GM21390 (cell line): ENCODE measurements around the gene CNTN4.
A peak's percentile ranks its signal among the peaks of the same experiment; 100 is the strongest.

Source experiments
- ATAC-seq: cut with Tn5 transposase; IDR thresholded peaks from one replicate; pipeline ENCODE4 v1.9.1; 2021; ENCODE audit not compliant: unreplicated experiment

Gene CNTN4

DNA sequence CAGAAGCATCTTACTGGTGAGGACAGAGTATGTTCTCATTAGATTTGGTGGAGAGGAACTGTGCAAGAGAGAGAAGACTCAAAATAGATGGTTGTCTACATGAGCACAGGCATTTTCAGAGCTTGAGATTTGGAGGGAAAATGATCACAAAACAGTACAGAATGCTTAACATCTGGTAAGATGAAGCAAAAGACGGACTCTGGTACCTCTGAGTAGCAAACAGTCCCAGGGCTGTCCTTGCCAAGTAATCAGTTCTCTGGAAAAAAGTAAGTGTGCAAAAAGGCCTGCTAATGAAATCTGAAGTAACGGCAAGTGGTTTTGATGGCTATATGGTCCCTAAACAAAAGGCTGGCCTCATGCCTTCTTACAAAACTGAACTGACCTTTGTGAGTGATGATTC lies 414.2 kb downstream of the CNTN4 start:
- ATAC-seq: no peak

DNA sequence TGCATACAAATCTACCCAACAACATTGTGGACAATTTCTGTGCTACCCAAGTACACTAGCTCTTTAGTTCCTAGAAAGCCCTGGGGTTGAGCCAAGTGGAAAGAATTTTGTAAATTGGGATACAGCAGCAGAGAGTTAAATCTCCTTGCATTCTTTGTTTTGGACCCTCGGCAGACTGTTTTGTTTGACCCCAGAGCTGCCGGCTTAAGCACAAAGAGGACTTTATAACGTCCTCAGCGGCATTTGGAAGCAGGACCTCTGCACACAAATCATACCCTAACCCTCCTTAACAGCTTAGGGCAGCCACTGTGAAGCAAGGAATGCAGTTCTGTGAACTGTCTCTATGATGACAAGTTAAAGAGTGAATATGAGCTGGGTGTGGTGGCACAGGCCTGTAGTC lies 415.3 kb downstream of the CNTN4 start:
- ATAC-seq: no peak

DNA sequence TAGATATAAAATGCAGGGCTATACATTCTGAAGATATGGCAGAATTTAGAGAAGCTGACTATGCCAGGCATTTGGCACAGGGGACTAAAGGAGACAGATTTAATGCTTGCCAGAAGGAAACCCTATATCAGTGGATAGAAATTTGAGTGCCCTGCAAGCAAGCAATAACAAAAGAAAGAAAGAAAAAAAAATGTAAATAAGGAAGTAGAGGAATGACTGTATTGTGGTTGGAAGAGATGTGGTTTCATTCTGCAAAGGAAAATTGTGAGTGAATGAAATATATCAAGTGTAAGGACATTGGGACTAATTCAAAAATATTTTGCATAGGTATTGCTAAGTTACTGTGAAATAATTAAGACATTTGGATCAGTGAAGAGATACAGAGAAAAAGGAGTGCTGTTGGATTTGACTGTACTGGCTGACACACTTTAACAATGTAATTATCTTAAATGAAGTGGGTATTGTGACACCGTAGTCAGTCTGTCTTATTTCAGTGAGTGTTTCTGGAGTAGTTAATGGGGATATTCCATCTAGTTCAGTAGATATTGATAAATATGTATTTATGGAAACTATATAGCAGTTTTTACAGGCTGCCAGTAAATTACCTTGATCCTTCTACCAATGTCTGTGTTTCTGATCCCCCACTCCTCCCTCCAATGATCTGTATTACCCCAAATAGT lies 418.2 kb downstream of the CNTN4 start:
- no peak for ATAC-seq

DNA sequence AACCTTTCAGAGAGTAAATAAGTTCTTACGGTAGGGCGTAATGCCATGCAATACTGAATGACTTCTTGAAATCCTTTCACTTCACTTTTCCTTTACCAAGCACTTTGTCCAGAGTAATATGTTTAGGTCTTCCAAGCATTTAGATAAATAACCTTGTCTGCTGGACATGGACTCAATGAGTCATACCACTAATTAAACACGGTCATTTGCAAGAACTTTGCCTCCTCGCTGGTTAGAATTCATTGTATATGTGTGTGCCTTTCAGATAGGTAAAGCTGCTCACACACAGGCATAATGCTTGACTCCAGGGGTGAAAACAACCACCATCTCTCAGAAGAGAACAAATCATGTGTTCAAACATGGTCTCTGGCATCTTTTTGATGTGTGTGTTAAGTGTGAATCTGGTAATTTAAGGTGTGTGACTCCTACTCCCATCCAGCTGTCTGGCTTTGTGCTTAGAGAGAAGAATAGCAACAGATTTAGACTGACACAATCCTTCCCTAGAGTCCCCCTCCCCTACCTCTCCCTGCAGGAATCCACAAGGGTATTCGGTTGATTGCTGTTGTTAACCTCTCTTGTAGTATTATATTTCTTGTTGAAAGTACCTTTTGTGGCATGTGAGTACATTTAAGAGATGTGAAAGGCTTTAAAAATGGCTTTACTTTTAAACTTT lies 419.0 kb downstream of the CNTN4 start:
- no peak for ATAC-seq

DNA sequence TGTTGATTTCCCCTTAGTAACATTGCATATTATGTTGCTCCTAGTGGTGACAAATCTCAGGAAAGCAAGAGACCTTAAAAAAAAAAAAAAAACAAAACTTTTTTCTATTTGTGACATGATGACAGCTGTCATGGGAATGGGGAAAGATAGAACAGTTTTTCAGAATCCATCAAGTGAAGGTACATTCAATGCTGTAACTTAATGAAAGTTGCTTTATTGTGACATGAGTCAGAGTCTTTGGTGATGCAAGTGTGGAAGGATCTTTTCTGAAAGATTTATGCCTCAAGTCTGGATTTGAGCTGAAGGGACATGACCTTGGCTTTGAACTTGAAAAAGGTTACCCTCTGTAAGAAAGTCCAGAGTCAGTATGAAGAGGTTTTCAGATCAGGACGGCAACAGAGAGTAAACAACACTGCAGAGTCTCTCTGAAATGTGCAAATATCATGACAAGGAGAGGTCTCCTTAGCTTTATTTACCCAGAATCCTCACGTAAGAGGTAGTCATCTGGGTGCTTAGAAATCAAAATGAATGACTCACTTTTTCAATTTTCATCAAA lies 424.7 kb downstream of the CNTN4 start:
- ATAC-seq: no peak

DNA sequence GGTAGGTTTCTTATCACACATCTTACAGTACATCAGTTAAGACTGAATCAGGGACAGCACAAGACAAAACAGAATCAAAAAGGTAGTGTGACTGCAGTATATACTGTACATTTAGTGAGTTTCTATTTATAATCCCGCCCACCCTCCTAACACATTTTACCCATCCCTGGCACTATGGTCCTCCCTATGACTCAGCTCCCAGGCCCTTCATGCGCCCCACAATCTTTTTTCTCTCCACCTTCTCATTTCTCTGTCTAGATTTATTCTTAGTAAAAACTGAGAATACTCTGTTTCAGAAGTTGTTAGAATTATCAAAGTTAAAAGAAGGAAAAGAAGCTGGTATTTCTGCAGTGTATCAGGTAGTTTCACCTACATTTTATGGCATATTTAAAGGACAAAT lies 427.3 kb downstream of the CNTN4 start:
- ATAC-seq: no peak

DNA sequence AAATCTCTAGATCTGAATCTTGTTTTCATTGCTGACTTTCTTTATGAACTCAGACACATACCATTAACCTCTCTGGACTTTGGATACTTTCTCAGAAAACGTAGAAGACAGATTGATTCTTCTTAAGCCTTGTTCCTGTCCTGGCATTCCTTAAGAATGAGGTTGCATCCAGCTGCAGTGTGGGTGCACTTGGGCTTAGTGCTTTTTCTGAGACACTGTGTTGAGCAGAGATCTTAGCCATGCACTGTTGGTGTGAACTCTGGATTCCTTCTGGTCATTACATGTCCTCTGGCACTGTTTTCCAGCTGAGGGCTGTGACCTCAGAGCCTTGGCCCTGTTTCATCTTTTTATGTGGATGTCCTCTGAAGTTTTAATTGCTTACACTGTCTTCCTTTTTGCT lies 428.3 kb downstream of the CNTN4 start:
- no peak for ATAC-seq

DNA sequence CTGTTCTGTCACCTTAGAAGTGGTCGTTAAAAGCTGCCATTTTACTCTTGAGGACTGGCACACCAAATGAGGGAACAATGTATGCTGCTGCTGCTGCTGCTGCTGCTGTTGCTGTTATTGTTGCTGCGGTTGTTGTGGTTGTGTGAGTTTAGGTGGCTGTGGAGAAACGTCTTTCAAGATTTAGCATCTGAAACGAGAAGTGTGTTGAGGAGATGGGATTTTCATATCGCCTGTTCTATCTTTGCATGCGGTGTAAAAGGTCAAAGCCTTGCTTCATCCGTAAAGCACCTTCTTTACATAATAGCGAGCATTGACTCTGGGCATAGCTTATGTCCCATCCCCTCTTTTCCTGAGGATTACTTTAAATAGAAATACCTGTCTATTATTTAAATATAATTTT lies 428.7 kb downstream of the CNTN4 start:
- peak; percentile 49 for ATAC-seq

DNA sequence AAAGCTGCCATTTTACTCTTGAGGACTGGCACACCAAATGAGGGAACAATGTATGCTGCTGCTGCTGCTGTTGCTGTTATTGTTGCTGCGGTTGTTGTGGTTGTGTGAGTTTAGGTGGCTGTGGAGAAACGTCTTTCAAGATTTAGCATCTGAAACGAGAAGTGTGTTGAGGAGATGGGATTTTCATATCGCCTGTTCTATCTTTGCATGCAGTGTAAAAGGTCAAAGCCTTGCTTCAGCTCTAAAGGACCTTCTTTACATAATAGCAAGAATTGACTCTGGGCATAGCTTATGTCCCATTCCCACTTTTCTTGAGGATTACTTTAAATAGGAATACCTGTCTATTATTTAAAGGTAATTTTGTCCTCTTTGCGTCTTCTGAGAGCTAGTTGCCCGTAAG lies 436.1 kb downstream of the CNTN4 start:
- ATAC-seq: peak; percentile 57

DNA sequence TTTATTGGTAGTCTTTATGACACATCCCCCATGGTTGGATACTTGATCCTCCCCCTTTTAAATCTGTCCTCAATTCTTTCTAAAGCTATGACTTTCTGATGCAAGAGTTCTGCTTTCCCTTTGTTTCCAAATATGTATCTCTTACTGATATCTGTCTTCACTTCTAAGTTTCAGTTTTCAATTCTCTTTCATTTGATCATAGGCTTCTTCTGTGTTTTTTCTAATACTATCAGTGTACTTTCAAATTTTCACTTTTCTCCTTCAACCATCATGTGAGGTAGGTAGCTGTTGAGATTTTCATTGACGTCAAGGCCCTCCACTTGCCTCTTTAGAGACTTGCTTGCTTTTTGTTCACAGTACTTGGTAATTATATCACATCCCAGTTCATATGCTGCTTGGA lies 436.5 kb downstream of the CNTN4 start:
- peak; percentile 66 for ATAC-seq

DNA sequence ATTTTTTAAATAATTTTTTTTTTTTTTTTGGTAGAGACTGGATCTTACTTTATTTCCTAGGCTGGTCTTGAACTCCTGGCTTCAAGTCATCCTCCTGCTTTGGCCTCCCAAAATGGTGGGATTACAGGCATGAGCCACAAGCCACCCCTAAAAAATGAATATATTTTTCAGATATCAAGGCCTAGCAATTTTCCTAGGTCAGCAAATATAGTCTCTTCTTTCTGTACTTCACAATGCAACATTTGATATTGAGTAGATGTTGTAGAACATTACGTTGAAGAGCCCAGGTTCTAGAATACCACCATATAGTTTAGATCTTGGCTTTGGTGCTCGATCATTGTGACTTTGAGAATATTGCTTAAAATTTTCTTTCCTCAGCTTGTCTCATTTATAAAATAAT lies 437.9 kb downstream of the CNTN4 start:
- ATAC-seq: no peak

DNA sequence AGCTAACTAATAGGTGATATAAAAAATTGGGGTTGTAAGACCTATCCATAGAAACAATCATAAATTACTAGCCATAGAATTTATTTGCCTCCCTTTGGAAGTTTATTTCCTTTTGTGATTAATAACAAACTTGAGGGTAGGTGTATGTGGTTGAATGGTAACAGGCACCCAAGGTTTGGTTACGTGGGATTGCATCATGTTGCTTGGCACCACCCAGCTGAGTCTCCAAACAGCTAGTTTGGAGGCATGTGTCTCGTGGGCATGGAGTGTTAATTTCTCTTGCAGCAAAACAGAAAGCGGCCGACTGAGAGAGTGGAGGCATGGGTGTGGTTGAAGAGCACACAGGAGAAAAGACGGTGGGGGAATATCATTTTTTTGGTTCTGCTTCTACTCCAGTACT lies 441.4 kb downstream of the CNTN4 start:
- no peak for ATAC-seq

DNA sequence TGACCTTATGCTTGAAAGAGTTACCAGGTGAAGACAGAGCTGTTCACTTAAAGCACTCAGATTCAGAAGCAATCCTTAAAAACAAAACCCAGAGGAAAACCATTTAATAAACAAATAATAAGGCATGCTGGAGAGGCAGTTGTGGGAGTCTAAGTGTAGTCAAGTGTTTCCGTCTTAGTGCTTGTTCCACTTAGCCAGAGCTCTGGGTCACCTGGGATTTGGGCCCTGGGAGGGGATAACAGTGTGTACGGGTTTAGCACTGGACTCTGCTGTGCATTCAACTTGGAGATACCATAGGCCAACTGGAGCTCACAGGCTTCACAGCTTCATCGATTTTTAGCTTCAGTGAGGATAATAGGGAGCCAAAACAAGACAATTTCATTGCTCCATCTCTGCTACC lies 444.6 kb downstream of the CNTN4 start:
- ATAC-seq: no peak

DNA sequence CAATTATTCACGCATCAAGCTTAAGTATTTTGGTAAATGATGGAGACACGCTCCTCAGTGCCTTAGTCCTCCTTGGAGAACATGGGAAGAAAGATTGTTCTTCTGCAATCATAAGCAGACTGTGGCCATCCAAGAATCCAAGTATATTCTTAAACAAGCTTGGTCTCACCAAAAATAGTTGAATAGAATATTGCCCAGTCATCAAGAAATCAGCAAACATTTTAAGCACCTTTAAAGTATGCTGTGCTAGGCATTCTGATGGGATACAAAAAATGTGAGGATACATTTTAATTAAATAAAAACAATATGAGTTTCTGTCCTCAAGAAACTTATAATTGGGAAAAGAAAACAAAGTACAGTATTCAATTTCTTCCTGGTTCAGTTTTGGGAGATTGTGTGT lies 445.5 kb downstream of the CNTN4 start:
- ATAC-seq: no peak

DNA sequence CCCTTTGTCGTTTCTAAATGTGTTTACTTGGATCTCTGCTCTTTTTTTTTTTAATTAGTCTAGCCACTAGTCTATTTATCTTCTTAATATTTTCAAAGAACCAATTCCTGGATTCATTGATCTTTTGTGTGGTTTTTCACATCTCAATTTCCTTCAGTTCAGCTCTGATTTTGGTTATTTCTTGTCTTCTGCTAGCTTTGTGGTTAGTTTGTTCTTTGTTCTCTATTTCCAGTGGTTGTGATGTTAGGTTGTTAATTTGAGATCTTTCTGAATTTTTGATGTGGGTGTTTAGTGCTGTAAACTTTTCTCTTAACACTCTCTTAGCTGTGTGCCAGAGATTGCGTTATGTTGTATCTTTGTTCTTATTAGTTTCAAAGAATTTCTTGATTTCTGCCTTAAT lies 446.1 kb downstream of the CNTN4 start:
- no peak for ATAC-seq

DNA sequence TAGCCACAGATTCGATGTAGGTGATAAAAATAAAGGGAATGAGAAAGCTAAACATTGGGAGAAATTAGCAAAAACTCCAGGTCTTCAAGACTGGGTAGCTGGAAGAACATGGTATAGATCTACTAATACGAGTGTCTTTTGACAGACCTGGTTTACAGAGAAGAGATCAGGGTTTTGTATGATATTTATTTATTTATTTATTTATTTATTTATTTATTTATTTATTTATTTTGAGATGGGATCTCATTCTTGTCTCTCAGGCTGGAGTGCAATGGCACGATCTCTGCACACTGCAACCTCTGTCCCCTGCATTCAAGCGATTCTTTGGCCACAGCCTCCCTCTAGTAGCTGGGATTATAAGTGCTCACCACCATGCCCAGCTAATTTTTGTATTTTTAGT lies 448.4 kb downstream of the CNTN4 start:
- no peak for ATAC-seq

DNA sequence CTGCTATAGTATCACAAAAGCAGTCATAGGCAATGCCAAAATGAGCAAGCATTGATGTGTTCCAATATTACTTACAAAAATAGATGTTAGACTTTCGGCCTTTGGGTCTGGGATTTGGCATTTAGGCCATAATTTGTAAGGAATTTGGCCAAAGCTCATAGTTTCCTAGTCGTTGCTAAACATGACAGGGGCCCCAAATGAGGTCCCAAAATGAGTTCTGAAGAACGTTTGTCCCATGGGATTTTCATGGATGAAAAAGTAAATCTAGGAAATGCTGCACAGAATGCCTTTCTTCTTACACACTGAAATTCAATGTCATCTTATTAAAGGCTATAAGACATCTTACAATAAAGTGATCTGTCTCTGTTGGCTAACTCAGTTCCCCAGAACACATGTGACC lies 456.0 kb downstream of the CNTN4 start:
- no peak for ATAC-seq

DNA sequence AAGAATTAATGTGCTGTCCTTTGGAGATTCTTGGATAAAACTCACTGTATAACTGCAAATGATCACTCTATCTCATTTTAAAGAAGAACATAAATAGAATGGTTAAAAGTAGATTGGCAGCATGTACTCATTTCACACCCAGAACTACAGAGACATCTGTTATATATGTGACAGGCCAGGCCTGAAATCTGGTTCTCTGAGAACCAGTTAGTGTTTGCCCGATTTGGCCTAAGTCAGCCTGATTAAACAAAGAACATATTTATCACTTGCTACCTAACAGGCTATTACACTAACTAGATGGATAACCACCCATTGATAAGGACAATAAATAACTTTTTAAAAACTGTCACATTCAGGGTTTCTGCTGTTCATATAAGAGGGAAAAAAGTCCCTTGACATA lies 460.1 kb downstream of the CNTN4 start:
- no peak for ATAC-seq

DNA sequence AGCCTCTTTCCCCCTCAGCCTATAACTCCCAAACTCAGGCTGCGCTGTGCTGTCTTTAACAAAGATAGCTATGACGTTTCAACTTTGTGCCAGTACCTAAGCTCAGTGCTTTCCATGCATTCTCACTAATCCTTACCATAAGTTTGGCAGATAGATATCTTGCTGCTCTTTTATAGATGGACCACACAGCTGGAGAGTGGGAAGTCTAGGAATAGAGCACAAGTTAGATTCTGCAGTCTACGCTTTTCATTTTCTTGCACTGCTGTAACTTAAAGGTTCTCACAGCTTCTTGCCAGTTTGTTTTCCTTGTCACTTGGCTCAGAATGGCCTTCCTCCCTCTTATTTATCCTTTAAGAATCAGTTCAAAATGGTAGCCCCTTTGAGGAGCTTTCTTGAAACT lies 468.8 kb downstream of the CNTN4 start:
- no peak for ATAC-seq

DNA sequence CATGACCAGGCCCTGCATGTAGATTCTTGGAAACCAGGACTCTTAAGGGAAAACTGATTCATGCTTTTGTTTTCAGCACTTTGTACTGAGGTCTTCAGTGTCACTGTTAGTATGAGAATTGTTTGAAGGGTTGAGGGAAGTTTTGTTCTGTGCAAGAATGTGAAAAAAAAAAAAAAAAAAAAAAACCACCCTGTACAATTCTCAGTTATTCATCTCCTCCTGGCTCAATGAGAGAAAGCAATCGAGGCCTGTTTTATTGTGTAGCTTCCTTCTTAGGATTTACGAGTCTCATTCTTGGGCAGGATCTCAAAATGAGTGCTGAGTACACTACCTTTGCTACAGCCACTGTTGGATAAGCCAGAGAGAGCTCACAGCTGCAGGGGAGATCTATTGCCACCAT lies 469.5 kb downstream of the CNTN4 start:
- no peak for ATAC-seq

DNA sequence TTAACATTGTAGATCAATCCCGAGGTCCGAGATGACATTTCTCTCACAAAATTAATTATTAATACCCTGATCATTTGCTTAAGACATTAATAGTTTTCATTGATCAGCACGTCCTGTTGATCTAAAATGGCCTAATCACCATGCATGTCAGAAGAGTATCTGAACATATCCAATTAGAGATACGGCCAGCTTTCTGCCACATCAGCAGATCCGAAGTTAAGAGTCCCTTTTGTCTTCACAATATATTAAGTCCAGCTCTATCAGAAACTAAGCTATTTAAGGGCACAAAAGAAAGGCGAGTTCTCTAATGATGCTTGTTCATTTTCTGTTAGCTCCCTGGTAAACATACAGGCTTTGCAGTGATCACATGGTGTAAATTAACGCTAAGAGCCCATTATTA lies 470.3 kb downstream of the CNTN4 start:
- no peak for ATAC-seq

DNA sequence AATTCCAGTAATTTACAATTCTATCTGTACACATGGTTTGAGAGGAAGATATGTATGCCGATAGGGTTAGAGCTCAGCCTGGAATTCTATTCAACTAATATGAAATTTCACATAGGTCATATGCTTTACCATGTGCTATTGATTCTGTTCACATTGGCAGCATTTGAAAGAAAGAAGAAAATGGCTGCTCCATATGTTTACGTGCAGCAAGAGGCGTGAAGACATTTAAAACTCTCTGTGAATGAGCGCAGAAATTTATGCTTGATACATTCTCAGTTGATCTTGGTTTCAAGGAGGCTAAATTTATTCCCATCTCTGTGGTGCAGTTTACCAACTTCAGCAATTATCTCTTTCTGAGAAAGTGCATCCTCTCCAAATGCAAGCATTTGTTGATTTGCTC lies 478.9 kb downstream of the CNTN4 start:
- no peak for ATAC-seq

DNA sequence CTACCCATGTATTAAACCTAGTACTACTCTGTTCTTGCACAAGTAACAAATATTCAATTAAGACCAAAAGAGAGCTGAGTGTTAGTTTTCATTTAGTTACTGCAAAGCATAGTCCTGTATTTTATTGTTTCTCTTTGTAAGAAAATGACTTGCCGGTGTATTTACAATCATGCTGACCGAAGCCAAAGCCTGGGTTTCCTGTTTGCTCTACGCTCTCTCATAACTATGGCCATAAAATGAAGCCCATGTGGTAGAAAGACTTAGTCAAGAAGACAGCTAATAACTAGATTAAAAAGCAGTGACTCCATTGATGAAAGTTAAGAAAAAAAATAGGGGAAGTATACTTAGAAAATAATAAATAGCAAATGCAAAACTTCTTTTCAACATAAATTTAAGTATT lies 479.9 kb downstream of the CNTN4 start:
- ATAC-seq: no peak
